ENCODE data around the gene USP24.

GRCh38 chr1:55232448-55233144, 17.4 kb upstream of the USP24 start:
- TF ChIP-seq POLR2AphosphoS5 (IDR thresholded peaks at IDR 0.05; ENCODE audit: low read depth, low read length) (no peak), EZH2phosphoT487 (IDR thresholded peaks at IDR 0.05; ENCODE audit: borderline replicate concordance, low read depth) (no peak), ZBTB33 (IDR thresholded peaks at IDR 0.05; ENCODE audit: borderline replicate concordance, low read depth) (no peak), ELF1 (IDR thresholded peaks at IDR 0.05) (no peak), SMC3 (IDR thresholded peaks at IDR 0.05; ENCODE audit: low read depth, low read length) (no peak), YY1 (IDR thresholded peaks at IDR 0.05; ENCODE audit: low read depth) (no peak), EP300 (IDR thresholded peaks at IDR 0.05; ENCODE audit: borderline replicate concordance in 1 of 2, low read depth in 1 of 2, low read length in 1 of 2) (no peak), FOXJ3 (CRISPR knock-in tag; IDR thresholded peaks at IDR 0.05) (no peak), RAD21 (IDR thresholded peaks at IDR 0.05; ENCODE audit: low read length) (no peak), TCF12 (IDR thresholded peaks at IDR 0.05) (no peak)
- TF ChIP-seq, protein P1, sequence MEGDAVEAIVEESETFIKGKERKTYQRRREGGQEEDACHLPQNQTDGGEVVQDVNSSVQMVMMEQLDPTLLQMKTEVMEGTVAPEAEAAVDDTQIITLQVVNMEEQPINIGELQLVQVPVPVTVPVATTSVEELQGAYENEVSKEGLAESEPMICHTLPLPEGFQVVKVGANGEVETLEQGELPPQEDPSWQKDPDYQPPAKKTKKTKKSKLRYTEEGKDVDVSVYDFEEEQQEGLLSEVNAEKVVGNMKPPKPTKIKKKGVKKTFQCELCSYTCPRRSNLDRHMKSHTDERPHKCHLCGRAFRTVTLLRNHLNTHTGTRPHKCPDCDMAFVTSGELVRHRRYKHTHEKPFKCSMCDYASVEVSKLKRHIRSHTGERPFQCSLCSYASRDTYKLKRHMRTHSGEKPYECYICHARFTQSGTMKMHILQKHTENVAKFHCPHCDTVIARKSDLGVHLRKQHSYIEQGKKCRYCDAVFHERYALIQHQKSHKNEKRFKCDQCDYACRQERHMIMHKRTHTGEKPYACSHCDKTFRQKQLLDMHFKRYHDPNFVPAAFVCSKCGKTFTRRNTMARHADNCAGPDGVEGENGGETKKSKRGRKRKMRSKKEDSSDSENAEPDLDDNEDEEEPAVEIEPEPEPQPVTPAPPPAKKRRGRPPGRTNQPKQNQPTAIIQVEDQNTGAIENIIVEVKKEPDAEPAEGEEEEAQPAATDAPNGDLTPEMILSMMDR (IDR thresholded peaks at IDR 0.05), result no peak
- TF ChIP-seq, protein P2, sequence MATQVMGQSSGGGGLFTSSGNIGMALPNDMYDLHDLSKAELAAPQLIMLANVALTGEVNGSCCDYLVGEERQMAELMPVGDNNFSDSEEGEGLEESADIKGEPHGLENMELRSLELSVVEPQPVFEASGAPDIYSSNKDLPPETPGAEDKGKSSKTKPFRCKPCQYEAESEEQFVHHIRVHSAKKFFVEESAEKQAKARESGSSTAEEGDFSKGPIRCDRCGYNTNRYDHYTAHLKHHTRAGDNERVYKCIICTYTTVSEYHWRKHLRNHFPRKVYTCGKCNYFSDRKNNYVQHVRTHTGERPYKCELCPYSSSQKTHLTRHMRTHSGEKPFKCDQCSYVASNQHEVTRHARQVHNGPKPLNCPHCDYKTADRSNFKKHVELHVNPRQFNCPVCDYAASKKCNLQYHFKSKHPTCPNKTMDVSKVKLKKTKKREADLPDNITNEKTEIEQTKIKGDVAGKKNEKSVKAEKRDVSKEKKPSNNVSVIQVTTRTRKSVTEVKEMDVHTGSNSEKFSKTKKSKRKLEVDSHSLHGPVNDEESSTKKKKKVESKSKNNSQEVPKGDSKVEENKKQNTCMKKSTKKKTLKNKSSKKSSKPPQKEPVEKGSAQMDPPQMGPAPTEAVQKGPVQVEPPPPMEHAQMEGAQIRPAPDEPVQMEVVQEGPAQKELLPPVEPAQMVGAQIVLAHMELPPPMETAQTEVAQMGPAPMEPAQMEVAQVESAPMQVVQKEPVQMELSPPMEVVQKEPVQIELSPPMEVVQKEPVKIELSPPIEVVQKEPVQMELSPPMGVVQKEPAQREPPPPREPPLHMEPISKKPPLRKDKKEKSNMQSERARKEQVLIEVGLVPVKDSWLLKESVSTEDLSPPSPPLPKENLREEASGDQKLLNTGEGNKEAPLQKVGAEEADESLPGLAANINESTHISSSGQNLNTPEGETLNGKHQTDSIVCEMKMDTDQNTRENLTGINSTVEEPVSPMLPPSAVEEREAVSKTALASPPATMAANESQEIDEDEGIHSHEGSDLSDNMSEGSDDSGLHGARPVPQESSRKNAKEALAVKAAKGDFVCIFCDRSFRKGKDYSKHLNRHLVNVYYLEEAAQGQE (IDR thresholded peaks at IDR 0.05; ENCODE audit: low read depth, low read length), result no peak
